ENCODE measurements around the gene ATP6V0A1. TPM values are rescaled to one million over a fixed set of nuclear protein-coding genes. Genes with fewer than 3 reads are reported as not detected.
"Not testable (repeated sequence)": the region's sequence is repeated elsewhere in the genome, so short reads cannot be mapped to it uniquely, and the experiment has no call there.

ATP6V0A1 gene
- total RNA-seq, 1 donor, result 40.0 TPM

GRCh38 chr17:42438600-42439567 lies 19.8 kb upstream of the ATP6V0A1 start:
- no peak overlapping the region for H3K4me3 ChIP-seq (ENCODE audit: low read depth, low read length)
- no peak for DNase-seq (ENCODE audit: low read depth)
- TF ChIP-seq CTCF (IDR thresholded peaks at IDR 0.05; ENCODE audit: insufficient read depth, low read length), result peak; percentile 47

GRCh38 chr17:42441371-42442195 lies 17.1 kb upstream of the ATP6V0A1 start:
- no peak for TF ChIP-seq CTCF (IDR thresholded peaks at IDR 0.05; ENCODE audit: insufficient read depth, low read length)
- DNase-seq (ENCODE audit: low read depth), result no peak

GRCh38 chr17:42442196-42442565 lies 16.5 kb upstream of the ATP6V0A1 start:
- no peak for TF ChIP-seq CTCF (IDR thresholded peaks at IDR 0.05; ENCODE audit: insufficient read depth, low read length)
- no peak overlapping the region for H3K4me3 ChIP-seq (ENCODE audit: low read depth, low read length)
- no peak for DNase-seq (ENCODE audit: low read depth)

More at GRCh38 chr17:42441371-42442195, 17.1 kb upstream of the ATP6V0A1 start:
- no peak overlapping the region for H3K4me3 ChIP-seq (ENCODE audit: low read depth, low read length)

GRCh38 chr17:42449176-42449575 lies 9.5 kb upstream of the ATP6V0A1 start:
- not testable (repeated sequence) for DNase-seq (ENCODE audit: low read depth); H3K4me3 ChIP-seq (ENCODE audit: low read depth, low read length)

- DNase-seq (ENCODE audit: low read depth), result not testable (repeated sequence)
These were observed 8.8 kb upstream of the ATP6V0A1 start for GRCh38 chr17:42449838-42450237.

GRCh38 chr17:42451270-42451669 lies 7.4 kb upstream of the ATP6V0A1 start:
- not testable (repeated sequence) for H3K4me3 ChIP-seq (ENCODE audit: low read depth, low read length); DNase-seq (ENCODE audit: low read depth)

More at GRCh38 chr17:42449838-42450237, 8.8 kb upstream of the ATP6V0A1 start:
- not testable (repeated sequence) for H3K4me3 ChIP-seq (ENCODE audit: low read depth, low read length)

- DNase-seq (ENCODE audit: low read depth), result no peak
- H3K4me3 ChIP-seq (ENCODE audit: low read depth, low read length), result no peak overlapping the region
- no peak for TF ChIP-seq CTCF (IDR thresholded peaks at IDR 0.05; ENCODE audit: insufficient read depth, low read length)
These were observed 5.2 kb upstream of the ATP6V0A1 start for GRCh38 chr17:42453439-42453838.

- DNase-seq (ENCODE audit: low read depth); H3K4me3 ChIP-seq (ENCODE audit: low read depth, low read length): not testable (repeated sequence)
These were observed 3.7 kb upstream of the ATP6V0A1 start for GRCh38 chr17:42454987-42455386.

All from fibroblast of the aortic adventitia (primary cell).